ENCODE results near the gene DEPDC5.

Gene DEPDC5

DNA sequence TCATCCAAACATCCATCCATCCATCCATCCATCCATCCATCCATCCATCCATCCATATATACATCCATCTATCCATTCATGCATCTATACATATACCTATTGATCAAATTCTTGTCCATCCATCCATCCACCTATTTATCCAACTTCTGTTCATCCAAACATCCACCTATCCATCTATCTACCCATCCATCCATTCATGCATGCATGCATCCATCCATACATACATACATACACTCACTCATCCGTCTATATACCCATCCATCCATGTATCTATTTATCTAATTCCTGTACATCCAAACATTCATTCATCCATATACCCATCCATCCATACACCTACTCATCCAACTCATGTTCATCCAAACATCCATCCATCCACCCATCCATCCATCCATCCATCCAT is 171.2 kb downstream of the DEPDC5 start:
- no peak for DNase-seq (ENCODE audit: low read depth, low spot score)

DNA sequence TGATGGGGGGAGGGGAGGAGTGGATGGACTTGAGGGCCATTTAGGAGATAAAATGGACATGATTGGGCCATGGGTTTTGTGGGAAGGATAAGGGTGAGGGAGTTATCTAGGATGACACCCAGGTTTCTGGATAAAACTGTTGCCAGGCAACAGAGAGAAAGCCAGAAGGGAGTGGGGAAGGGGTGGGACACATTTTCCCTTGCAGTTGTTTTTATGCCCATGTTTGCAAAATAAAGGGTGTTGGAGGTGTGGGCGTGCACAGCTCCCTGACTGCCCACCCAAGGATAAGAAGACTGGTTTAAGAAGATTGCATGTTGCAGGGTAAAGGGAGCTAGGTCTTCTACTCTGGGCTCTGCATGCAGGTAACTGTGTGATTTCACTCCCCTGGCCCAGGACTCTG is 172.2 kb downstream of the DEPDC5 start:
- DNase-seq (ENCODE audit: low read depth, low spot score): no peak

DNA sequence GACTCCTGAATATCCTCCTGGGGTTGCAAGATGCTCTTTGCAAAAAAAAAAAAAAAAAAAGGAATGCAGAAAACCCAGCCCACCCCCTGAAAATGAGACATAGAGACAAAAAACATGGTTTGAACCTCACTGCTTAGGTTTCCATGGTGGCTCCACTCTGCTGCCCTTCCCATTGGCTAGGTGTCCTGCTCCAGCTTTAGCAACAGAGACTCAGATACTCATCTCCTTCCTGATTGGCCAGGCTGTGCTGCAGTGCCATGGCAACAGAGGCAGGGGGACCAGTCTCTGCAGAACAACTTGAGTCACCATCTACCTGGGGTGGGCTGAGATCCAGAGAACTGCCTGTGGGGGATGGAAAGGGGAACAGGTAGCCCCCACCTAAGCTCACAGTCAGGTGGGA is 173.2 kb downstream of the DEPDC5 start:
- DNase-seq (ENCODE audit: low read depth, low spot score): no peak

DNA sequence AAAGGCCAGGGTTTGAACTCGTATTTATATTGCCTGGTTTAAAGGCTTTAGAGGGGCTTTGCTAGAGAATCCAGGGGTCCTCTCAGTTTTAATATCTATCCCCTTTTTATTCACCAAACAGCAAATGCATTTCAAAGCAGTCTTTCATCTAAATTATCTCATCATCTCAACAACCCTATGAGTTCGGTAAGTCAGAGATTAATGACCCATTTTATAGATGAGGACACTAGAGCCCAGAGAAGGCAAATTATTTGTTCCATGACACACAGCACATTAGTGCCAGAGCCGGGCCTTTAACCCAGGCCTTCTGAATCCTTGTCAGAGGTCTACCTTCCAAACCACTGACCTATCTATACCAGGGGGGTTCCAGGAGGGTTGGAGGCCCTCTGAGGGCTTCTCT is 173.7 kb downstream of the DEPDC5 start:
- no peak for DNase-seq (ENCODE audit: low read depth, low spot score)

DNA sequence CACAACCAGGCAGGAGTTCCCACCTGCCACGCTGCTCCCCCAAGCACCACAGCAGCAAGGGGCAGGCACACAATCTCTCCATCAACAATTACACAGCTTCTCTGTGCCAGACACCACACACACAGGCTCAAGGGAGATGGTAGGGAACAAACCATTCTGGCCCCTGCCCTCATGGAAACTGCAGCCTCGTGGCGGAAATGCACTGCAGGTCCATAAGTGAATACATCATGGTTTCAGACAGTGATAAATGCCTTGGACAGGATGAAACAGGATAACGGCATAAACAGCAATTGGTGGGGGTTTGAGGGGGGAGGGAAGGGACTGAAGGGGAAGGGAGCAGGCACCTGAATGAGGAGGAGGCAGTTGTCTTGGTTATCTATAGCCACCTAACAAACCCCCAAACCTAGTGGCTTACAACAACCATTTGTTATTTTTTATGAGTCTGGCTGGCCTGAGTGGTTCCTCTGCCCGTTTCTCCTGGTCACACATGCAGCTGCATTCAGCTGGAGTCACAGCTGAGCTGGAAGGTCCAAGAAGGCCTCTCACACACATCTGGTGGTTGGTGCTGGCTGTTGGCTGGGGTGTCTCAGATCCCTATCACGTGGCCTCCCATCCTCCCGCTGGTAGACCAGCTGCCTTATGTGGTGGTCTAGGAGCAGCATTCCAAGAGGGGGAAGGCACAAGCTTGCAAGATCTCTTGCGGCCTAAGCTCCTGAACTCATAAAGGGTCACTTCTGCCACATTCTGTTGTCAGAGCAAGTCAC is 175.5 kb downstream of the DEPDC5 start:
- no peak for DNase-seq (ENCODE audit: low read depth, low spot score)

DNA sequence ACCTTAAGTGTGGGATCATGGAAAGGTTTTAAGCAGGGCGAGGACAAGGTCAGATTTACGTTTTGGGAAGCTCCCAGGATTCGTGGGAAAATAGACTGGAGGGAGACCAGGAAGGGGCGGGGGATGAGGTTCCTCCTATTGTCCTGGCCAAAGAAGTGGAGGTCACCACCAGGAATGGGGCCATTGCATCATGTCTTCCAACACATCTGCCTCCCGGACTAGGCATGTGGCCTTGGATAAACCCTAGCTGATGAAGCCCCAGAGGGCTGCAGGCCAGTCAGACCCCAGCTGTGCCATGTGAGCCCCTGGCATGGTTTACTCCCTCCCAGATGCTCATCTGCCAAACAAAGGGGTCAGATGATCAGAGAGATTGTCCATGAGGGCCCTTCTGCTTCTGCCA is 179.0 kb downstream of the DEPDC5 start:
- DNase-seq (ENCODE audit: low read depth, low spot score): no peak

DNA sequence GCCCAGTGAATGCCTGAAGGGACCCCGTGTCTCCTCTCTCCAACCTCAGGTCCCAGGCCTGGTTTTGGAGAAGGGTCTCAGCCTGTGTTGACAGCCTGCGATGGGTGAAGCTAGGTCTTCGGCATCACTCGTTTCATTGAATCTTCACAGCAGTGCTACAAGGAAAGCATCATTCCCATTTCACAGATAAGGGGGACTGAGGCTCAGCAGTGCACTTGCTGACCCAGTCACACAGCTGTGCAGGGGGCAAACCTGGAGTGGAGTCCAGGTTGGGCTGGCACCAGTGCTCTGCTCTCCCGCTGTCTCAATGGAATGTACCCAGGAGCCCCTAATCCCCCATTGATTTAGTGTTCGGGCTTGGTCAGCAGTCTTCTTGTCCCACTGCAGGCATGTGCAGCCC is 179.6 kb downstream of the DEPDC5 start:
- no peak for DNase-seq (ENCODE audit: low read depth, low spot score)

DNA sequence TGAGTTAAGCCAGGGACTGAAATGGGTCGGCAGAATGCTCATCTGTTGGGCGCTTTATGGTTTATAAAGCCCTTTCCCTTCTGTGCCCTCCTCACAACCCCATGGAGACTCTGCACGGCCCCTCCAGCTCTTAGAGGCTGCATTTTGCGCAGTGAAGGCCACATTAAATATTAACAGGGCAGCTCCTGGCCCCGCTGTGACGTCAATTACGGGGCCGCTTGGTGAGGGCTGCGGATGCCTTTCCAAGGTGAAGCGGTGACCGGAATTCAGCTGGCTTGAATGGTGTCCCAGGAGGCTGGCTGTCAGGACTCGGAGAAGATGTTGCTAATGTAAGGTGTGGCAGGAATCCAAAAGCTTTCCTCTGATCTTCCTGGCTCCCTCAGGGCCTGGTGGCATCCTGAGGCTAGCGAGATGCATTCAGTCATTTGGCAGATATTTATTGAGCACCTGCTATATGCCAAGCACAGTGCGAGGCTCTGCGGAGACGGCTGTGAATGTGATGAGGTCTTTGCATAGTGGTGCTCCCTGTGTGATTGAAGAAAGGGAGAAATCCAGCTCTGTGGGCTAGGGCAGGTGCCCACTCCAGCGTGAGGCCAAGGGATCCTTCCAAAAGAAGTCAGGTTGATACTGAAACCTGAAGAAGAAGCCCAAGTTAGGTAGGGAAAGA is 180.1 kb downstream of the DEPDC5 start:
- no peak for DNase-seq (ENCODE audit: low read depth, low spot score)

DNA sequence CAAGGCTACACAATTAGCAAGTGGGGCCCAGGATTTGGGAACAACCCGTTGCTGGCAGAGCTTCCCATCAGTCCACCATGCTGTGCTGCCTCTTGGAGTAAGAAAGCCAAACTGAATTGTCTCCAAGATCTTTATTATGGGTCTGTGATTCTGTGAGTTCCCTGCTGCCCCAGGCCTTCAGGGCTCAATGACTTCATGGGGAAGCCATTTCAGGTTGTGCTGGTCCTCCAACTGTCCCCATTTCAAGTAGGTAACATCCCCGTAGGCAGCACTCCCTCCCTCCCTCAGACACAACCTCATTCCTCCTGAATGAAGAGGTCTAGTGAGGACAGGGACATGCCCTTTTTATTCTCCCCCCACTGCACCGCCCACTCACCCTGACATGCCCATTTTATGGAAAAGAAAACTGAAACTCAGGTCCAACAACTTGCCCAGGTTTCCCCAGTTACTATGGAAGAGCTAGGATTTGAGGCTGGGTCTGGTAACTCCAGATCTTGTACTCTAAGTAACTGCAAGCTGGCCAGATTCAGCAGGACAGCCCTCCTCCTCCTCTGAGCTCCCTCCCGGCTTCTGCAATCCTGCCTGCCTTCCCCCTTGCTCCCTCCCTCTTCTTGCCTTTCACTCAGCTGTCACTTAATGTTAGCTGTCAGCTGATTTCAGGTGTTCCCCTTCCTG is 182.3 kb downstream of the DEPDC5 start:
- DNase-seq (ENCODE audit: low read depth, low spot score): no peak

DNA sequence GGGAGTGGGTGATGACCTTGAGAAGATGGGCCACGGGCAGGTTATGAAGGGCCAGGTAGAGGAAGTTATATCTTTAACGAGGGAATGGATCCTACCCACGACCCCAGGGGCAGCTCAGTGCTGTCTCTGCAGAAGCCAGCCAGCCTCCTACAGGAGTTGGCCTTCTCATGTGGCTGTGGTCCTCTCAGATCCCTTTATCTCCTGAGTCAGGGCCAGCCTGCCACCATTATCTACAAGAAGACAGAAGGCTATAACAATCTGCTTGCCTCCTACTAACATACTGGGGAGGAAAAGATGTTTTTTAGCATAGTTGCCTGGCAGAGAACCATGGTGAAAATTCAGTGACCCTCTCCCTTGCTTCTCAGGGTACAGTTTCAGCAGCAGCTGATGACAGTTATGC is 183.5 kb downstream of the DEPDC5 start:
- DNase-seq (ENCODE audit: low read depth, low spot score): no peak

DNA sequence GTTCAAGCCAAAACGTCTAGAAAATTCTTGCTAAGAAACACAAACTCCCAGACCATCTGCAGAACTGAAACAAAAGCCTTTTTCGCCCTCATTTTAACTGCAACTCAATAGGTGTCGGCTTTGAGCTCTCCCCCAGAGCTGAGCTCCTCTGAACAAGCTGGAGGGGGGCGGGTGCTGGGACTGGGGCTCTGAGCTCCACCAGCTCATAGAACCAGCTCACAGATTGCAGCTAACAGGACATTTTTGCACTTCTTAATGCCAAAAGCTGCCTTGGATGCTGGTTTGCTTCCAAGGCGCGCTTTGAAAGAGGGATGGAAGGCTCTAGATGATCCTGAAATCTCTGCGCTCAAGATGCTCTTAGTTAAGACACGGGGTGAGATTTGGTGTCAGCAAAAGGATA is 184.5 kb downstream of the DEPDC5 start:
- no peak for DNase-seq (ENCODE audit: low read depth, low spot score)

DNA sequence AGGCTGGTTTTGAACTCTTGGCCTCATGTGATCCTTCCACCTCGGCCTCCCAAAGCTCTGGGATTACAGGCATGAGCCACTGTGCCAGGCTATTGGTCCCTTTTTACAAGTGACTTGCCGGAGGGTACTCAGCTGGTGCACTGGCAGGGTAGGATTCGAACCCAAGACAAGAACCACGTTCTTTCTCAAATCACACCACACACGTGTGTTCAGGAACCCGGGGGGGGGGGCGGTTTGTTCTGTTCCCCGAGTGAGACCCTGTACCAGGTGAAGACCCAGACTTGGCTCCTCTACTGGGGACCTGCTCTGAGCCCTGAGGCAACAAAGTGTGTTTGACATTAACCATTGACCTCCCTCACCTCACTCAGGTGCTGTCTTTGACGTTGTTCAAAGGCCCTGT is 186.7 kb downstream of the DEPDC5 start:
- DNase-seq (ENCODE audit: low read depth, low spot score): no peak

DNA sequence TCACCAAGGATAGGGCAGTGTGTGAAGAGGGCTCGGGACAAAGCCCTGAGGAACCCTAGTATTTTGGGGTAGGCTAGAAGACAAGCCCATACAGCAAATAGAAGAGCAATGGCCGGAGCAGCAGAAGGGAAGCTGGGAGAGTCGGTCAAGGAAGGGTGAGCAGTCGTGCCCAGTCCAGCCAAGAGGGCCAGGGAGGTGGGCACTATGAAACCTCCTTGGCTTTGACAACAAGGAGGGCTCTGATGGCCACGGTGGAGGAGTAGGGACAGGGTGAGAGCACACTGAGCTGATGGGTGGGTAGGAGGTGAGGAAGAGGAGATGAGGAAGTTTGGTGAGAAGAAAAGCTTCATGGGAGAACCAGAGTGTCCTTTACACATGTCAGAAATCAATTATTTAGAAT is 188.3 kb downstream of the DEPDC5 start:
- no peak for DNase-seq (ENCODE audit: low read depth, low spot score)

DNA sequence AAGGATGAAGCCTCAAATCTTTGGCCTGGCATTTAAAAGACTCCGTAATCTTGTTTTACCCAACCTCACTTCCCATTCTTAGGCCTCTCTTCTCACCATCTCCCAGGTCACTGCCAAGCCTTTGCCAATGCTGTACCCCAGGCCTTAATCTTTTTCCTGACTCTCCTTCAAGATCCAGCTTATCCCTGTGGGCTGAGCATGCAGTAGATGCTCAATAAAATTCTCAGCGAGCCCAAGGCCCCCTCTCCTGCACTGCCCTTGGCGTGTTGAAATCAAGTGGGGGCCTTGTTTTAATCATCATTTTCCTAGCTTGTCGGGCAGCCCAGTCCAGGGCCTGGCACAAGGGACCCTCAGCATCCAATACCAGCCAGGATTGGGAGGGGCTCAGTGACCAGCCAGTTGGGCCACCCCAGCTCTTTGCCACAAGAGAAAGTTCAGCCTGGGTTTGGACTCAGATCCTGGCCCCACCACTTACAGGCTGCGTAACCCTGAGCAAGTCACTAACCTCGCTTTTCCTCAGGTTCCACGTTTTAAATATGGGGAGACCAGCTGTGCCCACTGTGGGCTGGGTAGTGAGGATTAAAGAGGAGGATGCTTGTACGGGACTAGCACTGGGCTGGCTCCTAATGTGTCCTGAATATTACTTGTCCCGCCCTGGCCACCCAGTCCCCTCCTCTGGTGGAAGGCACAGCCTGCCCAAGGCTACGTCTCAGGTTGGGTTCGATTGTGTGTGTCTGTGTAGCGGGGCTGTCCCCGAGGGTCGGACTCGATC is 189.6 kb downstream of the DEPDC5 start:
- DNase-seq (ENCODE audit: low read depth, low spot score): no peak

DNA sequence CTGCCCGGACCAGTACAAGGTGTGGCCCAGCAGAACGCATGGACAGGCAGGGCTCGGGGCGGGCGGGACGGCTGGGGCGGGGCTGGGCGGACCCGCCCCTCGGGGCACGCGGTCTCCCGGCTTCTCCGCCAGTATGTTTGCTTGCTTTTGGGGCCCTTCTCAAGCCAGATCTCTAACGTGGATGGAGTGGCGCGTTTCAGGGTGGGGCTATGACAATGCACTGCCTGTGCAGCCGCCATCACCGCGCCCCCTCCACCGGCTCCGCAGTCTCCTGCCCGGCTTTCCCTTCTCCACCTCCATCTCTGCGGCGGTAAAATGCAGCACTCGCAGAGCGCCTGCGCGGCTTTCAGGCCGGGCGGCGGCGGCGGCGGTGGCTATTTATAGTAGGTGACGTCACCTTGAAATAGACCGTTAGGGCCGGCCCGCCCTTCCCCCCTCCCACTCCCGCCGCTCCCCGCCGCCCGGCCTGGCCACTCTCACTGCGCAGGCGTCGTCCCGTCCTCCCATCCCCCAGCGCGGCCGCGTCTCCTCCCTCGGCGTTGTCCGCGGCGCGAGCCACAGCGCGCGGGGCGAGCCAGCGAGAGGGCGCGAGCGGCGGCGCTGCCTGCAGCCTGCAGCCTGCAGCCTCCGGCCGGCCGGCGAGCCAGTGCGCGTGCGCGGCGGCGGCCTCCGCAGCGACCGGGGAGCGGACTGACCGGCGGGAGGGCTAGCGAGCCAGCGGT is 190.3 kb downstream of the DEPDC5 start, which contains the start of gene YWHAH:
Gene YWHAH, plus strand, starts transcription at position 558 of the 722 bp plus-strand sequence. CDS start 199 bp downstream, outside the sequence.
- DNase-seq (ENCODE audit: low read depth, low spot score): peak; percentile 69

DNA sequence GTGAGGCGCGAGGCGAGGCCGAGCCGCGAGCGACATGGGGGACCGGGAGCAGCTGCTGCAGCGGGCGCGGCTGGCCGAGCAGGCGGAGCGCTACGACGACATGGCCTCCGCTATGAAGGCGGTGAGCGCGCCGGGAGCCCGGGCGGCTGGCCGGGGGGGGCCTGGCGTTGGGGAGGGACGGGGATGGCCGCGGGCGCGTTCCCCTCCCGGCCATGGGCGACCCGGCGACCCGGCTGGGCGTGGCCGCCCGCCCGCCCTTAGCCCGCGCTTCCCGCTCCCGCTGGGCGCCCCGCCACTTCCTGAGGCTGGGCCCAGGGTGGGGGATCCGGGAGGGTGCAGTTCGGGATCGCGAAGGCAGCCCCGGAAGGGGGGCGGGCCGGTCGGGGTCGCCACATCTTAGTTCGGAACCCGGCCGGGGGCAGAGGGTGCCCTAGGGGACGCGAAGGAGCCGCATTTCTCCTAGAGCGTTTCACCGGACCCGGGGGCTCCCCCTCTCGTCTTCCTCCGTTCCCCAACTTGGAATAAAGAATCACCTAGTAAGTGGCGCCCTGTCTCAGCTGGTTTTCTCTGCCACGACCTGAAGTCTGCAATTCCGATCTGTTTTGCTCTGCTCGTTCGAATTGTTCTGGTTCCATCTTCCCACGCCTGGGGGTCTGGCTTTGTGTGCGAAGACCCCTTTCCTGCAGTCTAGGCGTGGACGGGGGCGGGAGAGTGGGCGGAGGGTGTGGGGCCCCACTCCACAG is 191.1 kb downstream of the DEPDC5 start:
- no peak for DNase-seq (ENCODE audit: low read depth, low spot score)

DNA sequence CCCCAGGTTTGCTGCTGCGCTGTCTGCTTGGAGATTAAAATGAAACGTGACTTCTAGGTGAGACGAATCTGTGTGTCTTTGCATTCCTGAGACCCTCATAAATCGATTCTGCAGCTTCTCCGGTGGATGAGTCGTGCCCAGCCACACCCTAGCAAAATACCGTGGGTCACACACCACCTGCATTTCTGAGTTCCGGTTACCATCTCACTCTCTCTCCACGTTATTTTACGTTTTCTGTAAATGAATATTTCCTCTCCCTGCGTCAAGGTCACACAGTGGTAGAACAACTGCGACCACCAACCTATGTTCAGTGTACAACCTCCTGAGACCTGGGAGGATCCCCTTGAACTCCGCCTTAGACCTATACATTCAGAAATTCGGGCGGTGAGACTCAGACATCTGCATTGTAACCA is 191.6 kb downstream of the DEPDC5 start:
- no peak for DNase-seq (ENCODE audit: low read depth, low spot score)

DNA sequence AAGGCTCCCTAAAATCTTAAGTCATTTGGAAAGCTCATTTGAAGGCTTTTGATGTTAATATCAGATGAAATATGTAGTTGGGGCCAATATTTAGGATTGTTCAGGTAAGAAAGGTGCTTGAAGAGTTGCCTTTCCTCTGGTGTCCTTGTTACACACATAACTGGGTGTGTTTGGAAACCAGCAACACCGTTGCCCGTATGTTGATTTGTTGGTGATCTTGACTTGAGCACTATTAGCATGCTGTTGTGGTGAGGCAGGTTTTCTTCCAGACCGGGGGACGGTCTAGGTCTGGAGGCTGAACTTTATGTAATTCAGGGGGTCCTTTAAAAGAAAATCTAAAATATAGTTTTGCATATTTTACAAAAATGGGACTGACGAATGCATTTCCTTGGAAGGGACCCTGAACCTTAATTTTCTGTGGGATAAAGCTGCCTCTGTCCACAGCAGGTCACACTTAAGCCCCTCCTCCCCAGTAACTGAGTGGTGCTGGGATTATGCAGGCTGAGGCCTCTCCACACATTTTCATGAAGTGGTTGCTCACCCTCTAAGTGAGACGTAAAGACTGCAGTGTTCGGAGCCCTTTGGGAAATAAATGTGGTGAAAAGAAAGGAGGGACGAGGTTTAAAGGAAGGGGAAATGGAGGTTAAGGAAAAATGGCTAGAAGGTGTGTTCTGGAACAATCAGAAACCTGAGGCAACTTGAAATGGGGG is 192.3 kb downstream of the DEPDC5 start:
- no peak for DNase-seq (ENCODE audit: low read depth, low spot score)

DNA sequence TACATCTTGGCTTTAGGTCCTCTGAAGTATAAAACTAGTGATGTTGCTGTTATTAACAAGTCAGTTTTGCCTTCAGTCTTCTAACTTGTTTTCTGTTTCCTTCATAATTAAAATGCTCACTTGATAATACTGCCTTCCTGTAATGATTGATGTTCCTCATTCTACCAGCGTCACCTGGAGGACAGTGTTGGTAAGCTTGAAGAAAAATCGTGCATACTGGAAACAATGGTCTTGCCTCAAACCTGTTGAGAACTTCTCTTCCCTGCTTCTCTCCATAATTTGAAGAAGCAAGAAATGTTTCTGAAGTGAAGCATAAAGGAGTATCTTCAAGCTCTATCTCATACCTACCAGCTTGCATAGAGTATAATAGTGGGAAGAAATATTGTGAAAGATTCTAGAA is 193.5 kb downstream of the DEPDC5 start:
- DNase-seq (ENCODE audit: low read depth, low spot score): no peak

DNA sequence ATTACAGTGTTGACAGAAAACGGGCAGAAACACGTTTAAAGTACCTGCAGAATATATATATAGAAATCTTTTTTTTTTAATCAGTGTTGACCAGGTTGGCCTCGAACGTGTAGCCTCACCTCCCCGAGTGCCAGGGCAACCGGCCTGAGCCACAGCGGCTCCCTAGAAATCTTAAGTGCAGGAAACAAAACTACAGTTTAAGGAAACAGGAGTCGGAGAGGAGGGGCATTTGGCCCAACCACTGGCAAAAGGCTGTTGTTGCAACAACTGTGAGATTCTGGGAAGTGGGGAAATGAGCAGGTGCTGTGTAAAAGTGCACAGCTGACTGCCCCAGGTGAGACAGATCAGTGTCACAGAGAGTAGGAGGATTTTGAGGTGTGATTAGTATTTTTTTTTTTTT is 194.2 kb downstream of the DEPDC5 start:
- DNase-seq (ENCODE audit: low read depth, low spot score): no peak

Data from activated naive CD8-positive, alpha-beta T cell treated with anti-CD3 and anti-CD28 coated beads, Interleukin-2, amount 50 U/mL, for 16 hours (primary cell).